Panc1 (cell line): ENCODE results near the gene LAYN.

Experiments
- CTCF ChIP-seq: fragments of 450-650 bp; IDR thresholded peaks from 2 replicates; pipeline ENCODE4 v1.5.1; 2017; ENCODE audit warnings: mild to moderate bottlenecking
- POLR2AphosphoS5 ChIP-seq: IDR thresholded peaks from 2 replicates; pipeline ENCODE4 v1.6.1; 2012; ENCODE audit warnings: mild to moderate bottlenecking, low read depth, low read length, moderate library complexity
- REST ChIP-seq, 2 experiments: IDR thresholded peaks; 2 replicates each; pipeline ENCODE4 v1.6.1; 2011 to 2012; ENCODE audit warnings: low read depth in 2 of 2, control low read depth in 1 of 2, low read length in 1 of 2, mild to moderate bottlenecking in 1 of 2, moderate library complexity in 1 of 2; ENCODE audit not compliant: insufficient read depth in 1 of 2
- SIN3A ChIP-seq: IDR thresholded peaks from 2 replicates; pipeline ENCODE4 v1.6.1; 2012; ENCODE audit warnings: low read depth, mild to moderate bottlenecking, low read length, moderate library complexity, borderline replicate concordance; ENCODE audit not compliant: insufficient read depth
- TCF7L2 ChIP-seq: IDR thresholded peaks from 2 replicates; pipeline ENCODE4 v1.6.1; 2011; ENCODE audit warnings: mild to moderate bottlenecking, low read depth, low read length, inconsistent platforms

- TF ChIP-seq CTCF (no peak), POLR2AphosphoS5 (no peak), TCF7L2 (no peak), REST (IDR thresholded peaks at IDR 0.05; ENCODE audit: insufficient read depth in 1 of 2, low read depth in 2 of 2, low read length in 1 of 2) (no peak), SIN3A (no peak)
Observed at GRCh38 chr11:111537336-111537860, 3.1 kb upstream of the LAYN start.
